Bronchial epithelial cell (primary cell): ENCODE results near the gene LENEP. TPM values are rescaled to one million over a fixed set of nuclear protein-coding genes. Genes with fewer than 3 reads are reported as not detected.

Source experiments
- DNase-seq: peaks from one replicate; pipeline ENCODE4 v3.0.0-alpha.2; 2010; ENCODE audit warnings: low read depth
- FAIRE-seq: peaks from 2 replicates; lab custom pipeline; 2011; peaks lifted over from hg19 to GRCh38; lab: Jason Lieb, UNC
- H3K27me3 ChIP-seq: 2 replicates; pipeline ENCODE4 v1.5.1; 2011; ENCODE audit warnings: low read length; ENCODE audit not compliant: control insufficient read depth, insufficient read depth
- H3K36me3 ChIP-seq: 2 replicates; pipeline ENCODE4 v1.5.1; 2011; ENCODE audit warnings: low read length; ENCODE audit not compliant: control insufficient read depth, insufficient read depth
- H3K4me3 ChIP-seq: 2 replicates; pipeline ENCODE4 v1.5.1; 2011; ENCODE audit warnings: mild to moderate bottlenecking, low read depth, low read length, control low read depth
- total RNA-seq: library from RNA; depleted of rRNA; stranded (reverse); fragments of >200 nt; gene quantifications from 2 replicates; pipeline ENCODE4 v1.2.1, GENCODE V29; 2014
- TF ChIP-seq, protein P1 (sequence below): IDR thresholded peaks from 2 replicates; pipeline ENCODE4 v1.5.1; 2011; ENCODE audit warnings: mild to moderate bottlenecking, moderate library complexity, low read length, control low read depth, inconsistent platforms; ENCODE audit not compliant: insufficient read depth, severe bottlenecking

LENEP gene
- total RNA-seq, 1 donor from 2014 or later: not detected

DNA sequence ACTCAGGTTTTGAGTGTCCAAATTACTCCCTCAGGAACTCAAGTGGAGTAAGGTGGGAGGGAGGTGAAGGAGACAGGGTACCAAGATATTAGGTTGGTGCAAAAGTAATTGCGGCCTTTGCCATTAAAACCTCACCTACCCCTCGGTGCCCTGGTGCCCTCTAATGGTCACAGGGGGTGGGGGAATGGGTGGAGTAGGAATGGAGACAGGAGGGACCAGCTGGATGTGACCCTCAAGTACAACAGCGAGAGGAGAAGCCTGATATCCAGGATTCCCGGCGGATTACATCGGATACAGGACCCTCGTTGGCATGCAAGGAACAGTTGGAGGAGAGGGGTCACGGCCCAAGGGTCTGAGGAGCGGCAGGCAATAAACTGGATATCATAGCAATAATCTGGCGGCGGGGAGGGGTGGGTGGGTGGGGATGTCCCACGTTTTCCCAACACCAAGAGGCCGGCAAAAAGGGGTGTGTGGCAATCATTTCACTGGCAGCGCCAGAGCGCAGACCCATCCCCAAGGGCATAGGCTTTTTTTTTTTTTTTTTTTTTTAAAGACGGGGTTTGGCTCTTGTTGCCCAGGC is 4.9 kb downstream of the LENEP start:
- FAIRE-seq (no peak), DNase-seq (no peak)
- Histone ChIP-seq H3K36me3 (no peaks in the 10 kb centered on the region), H3K4me3 (no peak overlapping the region), H3K27me3 (no peaks in the 10 kb centered on the region)
- TF ChIP-seq, protein P1, sequence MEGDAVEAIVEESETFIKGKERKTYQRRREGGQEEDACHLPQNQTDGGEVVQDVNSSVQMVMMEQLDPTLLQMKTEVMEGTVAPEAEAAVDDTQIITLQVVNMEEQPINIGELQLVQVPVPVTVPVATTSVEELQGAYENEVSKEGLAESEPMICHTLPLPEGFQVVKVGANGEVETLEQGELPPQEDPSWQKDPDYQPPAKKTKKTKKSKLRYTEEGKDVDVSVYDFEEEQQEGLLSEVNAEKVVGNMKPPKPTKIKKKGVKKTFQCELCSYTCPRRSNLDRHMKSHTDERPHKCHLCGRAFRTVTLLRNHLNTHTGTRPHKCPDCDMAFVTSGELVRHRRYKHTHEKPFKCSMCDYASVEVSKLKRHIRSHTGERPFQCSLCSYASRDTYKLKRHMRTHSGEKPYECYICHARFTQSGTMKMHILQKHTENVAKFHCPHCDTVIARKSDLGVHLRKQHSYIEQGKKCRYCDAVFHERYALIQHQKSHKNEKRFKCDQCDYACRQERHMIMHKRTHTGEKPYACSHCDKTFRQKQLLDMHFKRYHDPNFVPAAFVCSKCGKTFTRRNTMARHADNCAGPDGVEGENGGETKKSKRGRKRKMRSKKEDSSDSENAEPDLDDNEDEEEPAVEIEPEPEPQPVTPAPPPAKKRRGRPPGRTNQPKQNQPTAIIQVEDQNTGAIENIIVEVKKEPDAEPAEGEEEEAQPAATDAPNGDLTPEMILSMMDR: no peak

DNA sequence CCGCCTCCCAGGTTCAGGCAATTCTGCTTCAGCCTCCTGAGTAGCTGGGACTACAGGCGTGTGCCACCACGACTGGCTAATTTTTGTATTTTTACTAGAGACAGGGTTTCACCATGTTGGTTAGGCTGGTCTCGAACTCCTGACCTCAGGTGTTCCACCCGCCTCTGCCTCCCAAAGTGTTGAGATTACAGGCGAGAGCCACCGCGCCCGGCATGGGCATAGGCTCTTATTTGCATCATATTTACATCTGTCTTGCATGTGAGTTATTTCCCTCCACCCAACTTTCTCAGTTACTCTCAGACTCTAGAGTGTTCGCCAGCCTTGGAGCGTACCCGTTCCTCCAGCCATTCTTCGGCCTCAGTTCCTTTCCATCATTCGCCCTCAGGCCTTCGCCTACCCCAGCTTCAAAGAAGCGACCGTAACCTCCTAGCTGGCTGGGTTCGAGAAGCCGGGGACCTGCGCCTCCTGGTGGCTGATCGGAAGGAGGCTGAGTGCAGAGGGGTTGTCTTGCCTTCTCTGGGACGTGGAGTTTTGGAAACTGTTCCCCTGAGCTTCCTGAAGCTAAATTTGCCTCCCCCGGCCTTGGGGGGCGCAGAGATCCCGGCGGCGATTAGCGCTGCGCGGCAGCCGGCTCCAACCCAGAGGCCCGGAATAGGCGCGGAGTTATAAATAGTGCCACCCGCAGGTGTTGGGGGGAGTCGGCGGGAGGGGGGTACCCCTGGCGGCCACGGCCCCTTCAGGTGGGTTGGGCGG is 5.6 kb downstream of the LENEP start:
- Histone ChIP-seq H3K36me3 (peaks cover 3% of the 10 kb centered on the region), H3K4me3 (no peak overlapping the region), H3K27me3 (no peaks in the 10 kb centered on the region)
- TF ChIP-seq, protein P1: peak; percentile 91
- no peak for FAIRE-seq
- DNase-seq: peak; percentile 43

DNA sequence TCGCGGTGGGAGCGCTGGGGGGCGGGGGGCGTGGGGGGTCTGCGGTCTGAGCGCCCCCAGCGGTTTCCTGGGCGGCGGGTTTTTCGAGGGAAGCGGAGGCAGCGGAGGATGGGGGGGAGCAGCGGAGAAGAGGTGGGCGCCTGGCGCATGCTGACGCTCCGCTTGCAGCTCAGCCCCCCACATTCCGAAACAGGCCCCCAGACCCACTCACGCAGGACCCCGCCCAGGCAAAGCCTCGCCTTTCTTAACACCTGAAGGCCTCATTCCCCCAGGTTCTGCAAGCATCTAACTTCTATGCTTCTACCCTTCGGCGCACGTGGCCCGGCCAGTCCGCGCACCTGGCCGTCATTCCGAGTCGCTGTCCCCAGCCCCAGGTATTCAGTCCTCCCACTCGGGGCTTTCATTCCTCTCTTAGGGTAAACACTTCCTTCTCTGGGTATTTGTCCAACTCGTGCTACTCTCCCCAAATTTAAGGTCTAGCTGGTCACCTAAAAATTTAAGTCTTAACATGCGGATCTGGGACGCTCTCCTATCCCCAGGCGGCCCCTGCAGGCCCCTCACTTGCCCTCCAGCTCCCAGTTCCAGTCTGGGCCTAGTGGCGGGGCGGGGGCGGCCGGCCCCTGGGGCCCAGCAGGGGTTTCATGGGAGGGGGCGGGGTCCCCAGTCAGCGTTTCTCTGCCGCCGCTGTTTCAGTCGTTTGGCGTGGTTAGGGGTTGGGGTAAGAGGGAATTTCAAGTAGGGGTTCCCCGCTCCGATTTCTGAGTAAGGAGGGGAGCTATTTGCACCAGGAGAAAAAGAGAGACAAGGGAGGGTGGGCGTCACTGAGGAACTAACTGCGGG is 6.4 kb downstream of the LENEP start:
- DNase-seq (no peak), FAIRE-seq (no peak)
- no peaks in the 10 kb centered on the region for H3K27me3 ChIP-seq
- H3K36me3 ChIP-seq: peaks cover 5% of the 10 kb centered on the region
- peak overlapping the region; percentile 96 for H3K4me3 ChIP-seq
- TF ChIP-seq, protein P1: no peak

DNA sequence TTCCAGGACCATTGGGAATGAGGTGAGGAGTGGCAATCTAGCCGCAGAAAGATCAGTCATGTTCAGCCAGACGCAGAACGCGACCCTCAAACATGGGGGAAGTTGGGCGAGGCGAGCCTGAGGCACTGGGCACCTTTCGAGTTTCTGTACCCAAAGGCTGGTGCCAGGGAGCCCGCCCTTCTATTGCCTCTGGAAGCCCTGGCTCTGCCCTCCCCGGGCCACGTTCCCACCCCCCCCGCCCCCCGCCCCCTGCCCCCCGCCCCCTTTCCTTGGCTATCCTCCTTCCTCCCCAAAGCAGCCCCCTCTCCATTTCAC is 7.0 kb downstream of the LENEP start:
- Histone ChIP-seq H3K36me3 (peaks cover 6% of the 10 kb centered on the region), H3K27me3 (no peaks in the 10 kb centered on the region), H3K4me3 (peak overlapping the region; percentile 96)
- no peak for FAIRE-seq
- no peak for DNase-seq
- TF ChIP-seq, protein P1: no peak

DNA sequence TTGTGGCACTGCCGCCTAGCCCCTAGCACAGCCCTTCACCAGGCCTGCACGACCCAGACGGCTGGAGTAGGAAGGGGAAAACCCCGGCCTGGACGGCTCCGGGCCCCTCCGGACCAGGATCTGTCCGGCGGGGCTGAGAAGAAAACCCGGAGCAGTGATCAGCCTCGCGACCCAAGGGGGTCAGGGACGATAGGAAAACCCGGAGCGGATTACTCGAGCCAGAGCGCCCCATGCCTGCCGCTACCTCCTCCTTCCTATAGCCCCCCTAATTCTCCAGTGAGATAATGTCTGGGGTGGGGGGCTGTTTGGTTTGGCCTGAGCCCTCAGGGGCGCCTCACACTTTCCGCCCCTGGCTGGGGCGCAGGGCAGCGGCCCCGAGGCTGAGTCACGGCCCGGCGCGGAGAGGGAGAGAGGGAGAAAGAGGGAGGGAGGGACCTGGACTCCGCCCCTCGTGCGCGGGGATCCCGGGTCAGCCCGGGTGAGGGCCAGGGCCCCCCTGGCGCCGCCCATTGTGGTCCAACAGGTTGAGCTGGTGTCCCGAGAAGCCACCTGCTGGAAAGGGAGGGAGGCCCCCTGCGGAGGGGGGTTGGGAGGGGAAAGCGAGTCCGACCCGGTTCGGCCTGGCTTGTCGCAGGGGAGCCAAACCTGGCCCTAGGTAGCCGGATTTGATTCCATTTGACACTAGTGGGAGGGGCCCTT is 7.5 kb downstream of the LENEP start:
- no peak for FAIRE-seq
- peaks cover 8% of the 10 kb centered on the region for H3K36me3 ChIP-seq
- H3K4me3 ChIP-seq: peak overlapping the region; percentile 96
- no peaks in the 10 kb centered on the region for H3K27me3 ChIP-seq
- peak; percentile 80 for DNase-seq
- TF ChIP-seq, protein P1: peak; percentile 10
